Thyroid gland (tissue), 4 donors: Measurements from ENCODE around the gene CXCL14. TPM values are rescaled to one million over a fixed set of nuclear protein-coding genes. Genes with fewer than 3 reads are reported as not detected.
"Not testable (repeated sequence)": the region's sequence is repeated elsewhere in the genome, so short reads cannot be mapped to it uniquely, and the experiment has no call there.

Experiments
- DNase-seq, 2 donors: peaks; one replicate each; pipeline ENCODE4 v3.0.0-alpha.2; 2019
- H3K27ac ChIP-seq, 3 donors: fragments of 200-600 bp; sonication (generic); 1 replicate in 2 of 3; 2 replicates in 1 of 3; pipeline ENCODE4 v1.5.1; 2016 to 2019; ENCODE audit warnings: mild to moderate bottlenecking in 1 of 3, moderate library complexity in 1 of 3
- H3K27me3 ChIP-seq: fragments of 200-600 bp; sonication (generic); one replicate; pipeline ENCODE4 v1.5.1; 2019
- H3K36me3 ChIP-seq, 2 donors: fragments of 200-600 bp; sonication (generic); one replicate each; pipeline ENCODE4 v1.5.1; 2016 to 2019
- H3K4me1 ChIP-seq, 2 donors: fragments of 200-600 bp; sonication (generic); one replicate each; pipeline ENCODE4 v1.5.1; 2017 to 2019
- H3K4me3 ChIP-seq, 3 donors: fragments of 200-600 bp; sonication (generic); replicated peaks in 1 of 3; 1 replicate in 2 of 3; 2 replicates in 1 of 3; pipeline ENCODE4 v1.5.1; 2016; ENCODE audit warnings: mild to moderate bottlenecking in 1 of 3
- H3K9me3 ChIP-seq: fragments of 200-600 bp; sonication (generic); one replicate; pipeline ENCODE4 v1.5.1; 2017
- POLR2A ChIP-seq, 2 donors: fragments of 450-650 bp; IDR thresholded peaks; one replicate each; pipeline ENCODE4 v1.6.1; 2017; ENCODE audit warnings: antibody characterized with exemption in 2 of 2, mild to moderate bottlenecking in 2 of 2, moderate library complexity in 1 of 2
- WGBS, 2 donors: methylation state at CpG; one replicate each; pipeline ENCODE4 v1.1.5; 2017; 5-methylcytosine and 5-hydroxymethylcytosine counted together
- intact Hi-C: fragments of 100-400 bp; cut with DNase I; formaldehyde crosslinking; loops from one replicate; pipeline ENCODE4 v1.15.1; 2023
- total RNA-seq, 4 donors: library from RNA; depleted of rRNA; stranded (reverse); fragments of >200 nt; gene quantifications; one replicate each; pipeline ENCODE4 v1.2.3, GENCODE V29; 2016
- TF ChIP-seq, protein P1 (sequence below), 6 experiments: fragments of 200-600 bp in 3 of 6; fragments of 450-650 bp in 3 of 6; sonication (generic) in 3 of 6; IDR thresholded peaks; one replicate each; pipeline ENCODE4 v1.5.1; 2016 to 2019; ENCODE audit warnings: antibody characterized with exemption in 6 of 6, mild to moderate bottlenecking in 2 of 6, inconsistent platforms in 1 of 6, moderate library complexity in 1 of 6

The CXCL14 gene
- total RNA-seq, 4 donors from 2014 or later: 39.4 to 57.0 (median 48.9) TPM

- Histone ChIP-seq H3K27ac (no peak overlapping the region), H3K27me3 (peaks cover 33% of the 10 kb centered on the region), H3K36me3 (no peaks in the 10 kb centered on the region), H3K4me3 (no peak overlapping the region), H3K4me1 (peaks cover 0 to 14% of the 10 kb centered on the region in 2 donors), H3K9me3 (no peaks in the 10 kb centered on the region)
- intact Hi-C loops: no loop called here
- DNase-seq: no peak
- 0% methylated on average over 5 of the region's 44 CpGs; no CpG with 5 or more reads in 1 of the 2 donors for WGBS, 2 donors
- no peak for TF ChIP-seq POLR2A (IDR thresholded peaks at IDR 0.05)
- TF ChIP-seq, protein P1, sequence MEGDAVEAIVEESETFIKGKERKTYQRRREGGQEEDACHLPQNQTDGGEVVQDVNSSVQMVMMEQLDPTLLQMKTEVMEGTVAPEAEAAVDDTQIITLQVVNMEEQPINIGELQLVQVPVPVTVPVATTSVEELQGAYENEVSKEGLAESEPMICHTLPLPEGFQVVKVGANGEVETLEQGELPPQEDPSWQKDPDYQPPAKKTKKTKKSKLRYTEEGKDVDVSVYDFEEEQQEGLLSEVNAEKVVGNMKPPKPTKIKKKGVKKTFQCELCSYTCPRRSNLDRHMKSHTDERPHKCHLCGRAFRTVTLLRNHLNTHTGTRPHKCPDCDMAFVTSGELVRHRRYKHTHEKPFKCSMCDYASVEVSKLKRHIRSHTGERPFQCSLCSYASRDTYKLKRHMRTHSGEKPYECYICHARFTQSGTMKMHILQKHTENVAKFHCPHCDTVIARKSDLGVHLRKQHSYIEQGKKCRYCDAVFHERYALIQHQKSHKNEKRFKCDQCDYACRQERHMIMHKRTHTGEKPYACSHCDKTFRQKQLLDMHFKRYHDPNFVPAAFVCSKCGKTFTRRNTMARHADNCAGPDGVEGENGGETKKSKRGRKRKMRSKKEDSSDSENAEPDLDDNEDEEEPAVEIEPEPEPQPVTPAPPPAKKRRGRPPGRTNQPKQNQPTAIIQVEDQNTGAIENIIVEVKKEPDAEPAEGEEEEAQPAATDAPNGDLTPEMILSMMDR (IDR thresholded peaks at IDR 0.05): no peak
Measured at GRCh38 chr5:135535420-135535819, 43.4 kb downstream of the CXCL14 start.

DNA sequence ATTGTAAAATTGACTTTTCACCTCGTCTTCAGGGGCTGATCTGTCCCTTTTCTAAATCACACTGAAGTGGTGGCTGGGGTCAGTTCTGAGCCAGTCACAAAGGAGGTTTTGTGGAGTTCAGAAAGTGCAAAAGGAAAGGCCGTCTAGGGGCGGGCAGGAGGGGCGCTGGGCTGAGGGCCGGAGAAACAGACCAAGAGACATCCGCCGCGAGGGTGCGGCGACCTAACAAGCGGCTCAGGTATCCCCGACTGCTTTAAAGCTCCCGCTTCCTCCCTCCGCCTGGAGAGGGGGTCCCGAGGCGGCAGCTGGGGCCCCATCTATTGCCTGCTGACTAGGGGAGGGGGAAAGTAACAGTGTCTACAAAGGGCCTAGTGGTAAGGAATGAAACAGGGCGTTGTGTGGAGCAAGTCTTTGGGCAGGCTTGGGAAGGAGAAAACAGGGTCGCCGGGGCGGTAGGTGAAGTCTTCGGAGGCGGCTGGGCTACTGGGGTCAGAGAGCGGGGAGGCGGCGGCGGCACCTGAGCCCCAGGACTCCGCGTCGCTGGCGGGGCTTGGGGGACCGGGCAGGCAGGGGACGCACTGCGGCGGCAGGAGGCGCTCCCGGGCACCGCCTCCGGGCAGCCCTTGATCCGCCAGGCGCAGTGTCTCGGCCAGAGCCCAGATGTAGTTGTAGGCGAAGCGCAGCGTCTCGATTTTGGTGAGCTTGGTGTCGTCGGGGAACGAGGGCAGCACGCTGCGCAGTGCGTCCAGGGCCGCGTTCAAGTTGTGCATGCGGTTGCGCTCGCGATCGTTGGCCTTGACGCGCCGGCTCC, 44.0 kb downstream of the CXCL14 start:
- intact Hi-C loops: no loop called here
- TF ChIP-seq, protein P1 (IDR thresholded peaks at IDR 0.05): no peak
- TF ChIP-seq POLR2A (IDR thresholded peaks at IDR 0.05): no peak
- peaks cover 0 to 14% of the 10 kb centered on the region in 2 donors for H3K4me1 ChIP-seq
- DNase-seq: no peak
- H3K27ac ChIP-seq: no peak overlapping the region
- H3K4me3 ChIP-seq: no peak overlapping the region
- peaks cover 33% of the 10 kb centered on the region for H3K27me3 ChIP-seq
- H3K9me3 ChIP-seq: no peaks in the 10 kb centered on the region
- H3K36me3 ChIP-seq: no peaks in the 10 kb centered on the region
- 4% methylated on average over 29 to 34 of the region's 61 CpGs for WGBS, 2 donors

DNA sequence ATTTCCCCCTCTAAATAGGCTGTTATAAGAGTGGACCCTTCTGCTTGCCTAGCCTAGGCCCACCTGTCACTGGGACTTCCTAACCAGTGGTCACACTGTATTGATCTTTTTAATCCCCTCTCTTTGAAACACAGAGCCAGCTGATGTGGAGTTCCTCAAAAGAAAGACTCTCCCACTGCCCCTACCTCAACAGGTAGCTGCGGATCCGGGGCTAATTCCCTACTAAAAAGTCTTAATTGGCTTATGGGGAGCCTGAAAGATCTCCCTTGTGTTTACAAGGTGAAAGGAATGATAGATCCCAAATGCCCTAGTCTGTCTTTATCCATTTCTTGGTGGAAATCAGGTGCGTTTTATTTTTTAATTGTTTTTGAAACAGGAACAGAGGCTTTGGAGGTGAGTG, 45.0 kb downstream of the CXCL14 start:
- no peaks in the 10 kb centered on the region for H3K9me3 ChIP-seq
- peaks cover 0 to 14% of the 10 kb centered on the region in 2 donors for H3K4me1 ChIP-seq
- no peak overlapping the region for H3K27ac ChIP-seq
- no peak overlapping the region for H3K4me3 ChIP-seq
- no peak for DNase-seq
- H3K36me3 ChIP-seq: no peaks in the 10 kb centered on the region
- WGBS, 2 donors: 14 to 15% methylated on average over 3 of the region's 3 CpGs
- no peak for TF ChIP-seq POLR2A (IDR thresholded peaks at IDR 0.05)
- TF ChIP-seq, protein P1 (IDR thresholded peaks at IDR 0.05): no peak
- H3K27me3 ChIP-seq: peaks cover 33% of the 10 kb centered on the region
- intact Hi-C loops: no loop called here

DNA sequence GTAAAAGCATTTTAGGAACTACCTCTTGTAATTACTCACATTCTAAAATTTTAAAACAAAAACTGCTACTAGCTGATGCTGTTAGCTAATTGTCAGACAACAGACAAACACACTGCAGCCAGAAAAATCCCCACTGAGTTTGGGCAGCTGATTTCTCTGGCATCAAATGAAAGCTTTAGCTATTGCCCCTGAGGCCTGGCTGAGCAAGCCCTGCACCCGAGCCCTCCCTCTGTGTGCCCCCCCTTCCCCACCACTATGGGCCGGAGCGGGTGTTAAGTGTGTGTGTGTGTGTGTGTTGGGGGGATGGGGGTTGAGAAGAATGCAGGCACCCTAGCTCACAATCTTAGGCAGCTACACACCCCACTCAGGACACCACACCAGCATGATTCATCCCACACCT, 45.5 kb downstream of the CXCL14 start:
- H3K4me1 ChIP-seq: peaks cover 0 to 14% of the 10 kb centered on the region in 2 donors
- no peaks in the 10 kb centered on the region for H3K36me3 ChIP-seq
- H3K9me3 ChIP-seq: no peaks in the 10 kb centered on the region
- 15 to 26% methylated on average over 3 of the region's 3 CpGs for WGBS, 2 donors
- peaks cover 33% of the 10 kb centered on the region for H3K27me3 ChIP-seq
- H3K27ac ChIP-seq: no peak overlapping the region
- intact Hi-C loops: no loop called here
- no peak for DNase-seq
- TF ChIP-seq, protein P1 (IDR thresholded peaks at IDR 0.05): no peak
- no peak for TF ChIP-seq POLR2A (IDR thresholded peaks at IDR 0.05)
- no peak overlapping the region for H3K4me3 ChIP-seq

DNA sequence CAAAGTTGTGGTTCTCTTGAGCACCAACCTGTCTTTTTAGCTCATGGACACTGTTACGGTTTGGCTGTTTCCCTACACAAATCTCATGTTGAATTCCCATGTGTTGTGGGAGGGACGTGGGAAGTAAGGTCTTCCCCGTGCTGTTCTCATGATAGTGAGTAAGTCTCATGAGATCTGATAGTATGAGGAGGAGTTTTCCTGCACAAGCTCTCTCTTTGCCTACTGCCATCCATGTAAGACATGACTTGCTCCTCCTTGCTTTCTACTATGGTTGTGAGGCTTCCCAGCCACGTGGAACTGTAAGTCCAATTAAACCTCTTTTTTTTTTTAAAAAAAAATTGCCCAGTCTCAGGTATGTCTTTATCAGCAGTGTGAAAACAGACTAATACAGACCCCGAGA, 49.2 kb downstream of the CXCL14 start:
- H3K27me3 ChIP-seq, intact Hi-C loops: not testable (repeated sequence)
- WGBS, 2 donors: 64 to 77% methylated on average over 5 of the region's 5 CpGs

More for the DNA sequence above, 49.2 kb downstream of the CXCL14 start:
- not testable (repeated sequence) for DNase-seq, H3K36me3 ChIP-seq, H3K4me3 ChIP-seq, H3K4me1 ChIP-seq, H3K27ac ChIP-seq, H3K9me3 ChIP-seq
